ENCODE results near the gene SLC1A7.
"Not testable (repeated sequence)": the region's sequence is repeated elsewhere in the genome, so short reads cannot be mapped to it uniquely, and the experiment has no call there.

The SLC1A7 gene

GRCh38 chr1:53142226-53142853 lies at the start of gene SLC1A7:
Gene SLC1A7 (minus strand): TSS chr1:53142638. CDS start chr1:53142449, 189 bp downstream.
- no peak for DNase-seq (ENCODE audit: low read depth in 2 of 2)

DNA sequence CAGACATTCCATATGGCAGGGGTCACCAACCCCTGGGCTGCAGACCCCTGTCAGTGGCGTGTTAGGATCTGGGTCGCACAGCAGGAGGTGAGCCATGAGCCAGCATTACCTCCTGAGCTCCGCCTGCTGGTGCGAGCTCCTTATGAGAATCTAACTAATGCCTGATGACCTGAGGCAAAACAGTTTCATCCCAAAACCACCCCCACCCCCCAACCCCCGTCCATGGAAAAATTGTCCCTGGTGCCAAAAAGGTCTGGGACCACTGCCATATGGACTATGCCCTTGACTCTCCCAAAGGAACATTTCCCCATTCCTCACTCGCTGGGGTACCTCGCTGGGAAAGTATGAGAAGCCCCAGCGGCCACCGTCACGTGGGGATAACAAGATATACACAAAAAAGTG lies 47.8 kb upstream of the SLC1A7 start:
- no peak for DNase-seq (ENCODE audit: low read depth in 2 of 2)

GRCh38 chr1:53189061-53189460 lies 46.6 kb upstream of the SLC1A7 start:
- no peak for DNase-seq (ENCODE audit: low read depth in 2 of 2)

DNA sequence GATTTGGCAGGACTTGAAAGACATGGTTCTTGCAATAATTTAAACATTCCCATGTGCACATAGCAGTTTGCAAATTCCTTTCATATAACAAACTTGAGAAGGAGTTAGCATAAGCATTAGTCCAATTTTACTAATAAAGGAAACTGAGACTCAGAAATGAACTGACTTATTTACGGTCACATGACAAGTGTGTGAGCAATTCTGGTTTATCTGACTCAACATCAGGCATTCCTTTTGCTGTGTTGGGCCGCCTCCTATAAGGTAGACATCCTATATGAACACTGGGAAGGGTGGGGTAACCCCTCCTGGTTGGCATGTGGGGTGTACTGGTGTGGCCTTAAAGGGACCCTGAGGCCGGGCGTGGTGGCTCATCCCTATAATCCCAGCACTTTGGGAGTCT lies 45.7 kb upstream of the SLC1A7 start:
- no peak for DNase-seq (ENCODE audit: low read depth in 2 of 2)

GRCh38 chr1:53187401-53187800 lies 45.0 kb upstream of the SLC1A7 start:
- no peak for DNase-seq (ENCODE audit: low read depth in 2 of 2)

GRCh38 chr1:53186533-53186932 lies 44.1 kb upstream of the SLC1A7 start:
- no peak for DNase-seq (ENCODE audit: low read depth in 2 of 2)

- DNase-seq (ENCODE audit: low read depth in 2 of 2) = not testable (repeated sequence)
Observed at GRCh38 chr1:53185955-53186297, 43.5 kb upstream of the SLC1A7 start.

DNA sequence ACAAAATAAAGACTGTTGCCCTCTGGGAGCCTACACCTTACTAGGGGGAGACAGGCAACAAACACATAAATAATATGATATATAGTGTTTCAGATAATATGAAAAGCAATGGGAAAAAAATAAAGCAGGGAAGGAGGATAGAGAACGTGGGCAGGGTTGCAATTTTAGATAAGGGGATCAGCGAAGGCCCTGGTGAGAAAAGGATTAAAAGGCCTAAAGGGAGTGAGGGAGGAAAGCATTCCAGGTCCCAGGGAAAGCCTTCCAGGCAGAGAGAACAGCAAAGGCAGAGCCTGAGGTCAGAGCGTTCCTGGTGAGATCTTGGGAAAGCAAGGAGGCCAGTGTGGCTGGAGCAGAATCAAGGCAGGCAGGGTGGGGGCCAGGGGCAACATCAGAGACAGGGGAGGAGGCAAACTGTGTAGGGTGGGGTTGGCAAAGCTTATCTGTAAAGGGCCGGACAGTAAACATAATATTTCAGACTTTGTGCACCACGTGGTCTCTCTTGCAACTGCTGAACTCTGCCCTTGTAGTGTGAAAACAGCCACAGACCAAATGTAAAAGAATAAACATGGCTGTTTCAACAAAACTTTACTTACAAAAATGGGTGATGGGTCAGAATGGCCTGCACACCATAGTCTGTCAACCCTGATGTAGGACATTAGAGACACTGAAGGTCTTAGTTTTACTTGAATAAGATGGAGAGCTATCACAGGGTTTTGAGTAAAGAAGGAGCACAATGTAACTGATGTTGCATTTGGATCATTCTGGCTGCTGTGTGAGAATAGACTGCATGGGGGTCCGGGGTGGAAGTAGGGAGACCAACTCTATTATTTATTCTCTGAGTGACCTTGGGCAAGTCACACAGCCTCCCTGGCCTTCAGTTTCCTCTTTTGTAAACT lies 40.9 kb upstream of the SLC1A7 start:
- no peak for DNase-seq (ENCODE audit: low read depth in 2 of 2)

- DNase-seq (ENCODE audit: low read depth in 2 of 2) = no peak
Observed at GRCh38 chr1:53182716-53183094, 40.3 kb upstream of the SLC1A7 start.

DNA sequence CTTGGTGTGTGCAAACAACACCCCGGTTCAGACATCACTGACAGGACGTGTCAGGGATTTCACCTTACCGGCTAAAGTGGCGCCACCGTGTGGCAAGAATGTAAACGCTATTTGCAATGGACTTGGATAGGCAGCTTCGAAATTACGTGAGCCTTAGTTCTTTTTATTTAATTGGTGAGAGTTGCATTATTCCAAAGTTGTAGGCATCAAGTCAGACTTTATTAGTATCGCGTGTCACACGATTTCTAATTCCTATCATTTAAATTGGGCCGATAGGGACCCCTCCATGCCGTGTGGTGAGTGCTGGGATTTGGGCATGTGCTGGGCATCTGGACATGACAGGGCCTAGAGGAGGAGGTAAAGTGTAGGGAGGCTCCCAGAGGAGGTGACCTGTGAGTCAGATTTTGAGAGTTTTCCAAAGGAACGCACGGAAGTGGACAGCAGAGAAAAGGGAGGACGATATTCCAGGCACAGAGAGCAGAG lies 39.7 kb upstream of the SLC1A7 start:
- DNase-seq (ENCODE audit: low read depth in 2 of 2) = peak; percentile 56 to 88

GRCh38 chr1:53180951-53181350 lies 38.5 kb upstream of the SLC1A7 start:
- no peak for DNase-seq (ENCODE audit: low read depth in 2 of 2)

GRCh38 chr1:53180226-53180625 lies 37.8 kb upstream of the SLC1A7 start:
- no peak for DNase-seq (ENCODE audit: low read depth in 2 of 2)

DNA sequence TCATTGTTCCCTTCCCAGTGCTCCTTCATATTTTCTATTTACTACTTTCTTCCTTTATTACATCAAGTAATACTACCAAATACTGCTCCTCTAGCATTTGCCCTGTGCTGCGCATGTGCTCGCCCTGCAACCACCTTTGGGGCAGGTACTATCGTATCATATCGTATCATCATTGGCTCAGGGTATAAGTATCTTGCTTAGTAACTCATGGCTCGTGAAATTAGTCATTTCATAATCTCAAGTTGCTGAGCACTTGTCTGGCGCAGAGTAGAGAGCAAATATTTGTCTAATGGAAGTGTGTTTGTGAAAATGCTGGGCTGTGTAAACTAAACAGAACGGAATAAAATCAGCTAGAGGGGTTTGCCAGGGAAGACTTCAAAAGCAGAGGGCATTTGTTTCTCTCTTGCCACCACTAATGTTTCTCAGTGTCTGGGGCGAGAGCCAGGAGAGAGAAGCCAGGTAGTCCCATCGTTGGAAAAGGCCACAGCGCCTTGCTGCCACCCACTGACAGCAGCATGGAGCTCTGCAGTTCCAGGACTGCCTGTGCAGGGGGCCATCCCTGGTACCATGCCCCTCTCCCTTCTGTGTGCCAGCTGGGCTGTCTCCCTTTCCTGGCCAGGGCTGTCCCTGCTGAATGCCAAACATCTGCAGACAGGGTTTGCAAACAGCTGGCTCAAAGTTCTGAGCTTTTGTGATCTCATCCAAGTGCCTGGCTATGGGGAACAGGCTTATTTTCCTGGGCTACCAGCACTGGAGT lies 34.2 kb upstream of the SLC1A7 start:
- no peak for DNase-seq (ENCODE audit: low read depth in 2 of 2)

- DNase-seq (ENCODE audit: low read depth in 2 of 2) = no peak
Observed at GRCh38 chr1:53174971-53175913, 32.8 kb upstream of the SLC1A7 start.

DNA sequence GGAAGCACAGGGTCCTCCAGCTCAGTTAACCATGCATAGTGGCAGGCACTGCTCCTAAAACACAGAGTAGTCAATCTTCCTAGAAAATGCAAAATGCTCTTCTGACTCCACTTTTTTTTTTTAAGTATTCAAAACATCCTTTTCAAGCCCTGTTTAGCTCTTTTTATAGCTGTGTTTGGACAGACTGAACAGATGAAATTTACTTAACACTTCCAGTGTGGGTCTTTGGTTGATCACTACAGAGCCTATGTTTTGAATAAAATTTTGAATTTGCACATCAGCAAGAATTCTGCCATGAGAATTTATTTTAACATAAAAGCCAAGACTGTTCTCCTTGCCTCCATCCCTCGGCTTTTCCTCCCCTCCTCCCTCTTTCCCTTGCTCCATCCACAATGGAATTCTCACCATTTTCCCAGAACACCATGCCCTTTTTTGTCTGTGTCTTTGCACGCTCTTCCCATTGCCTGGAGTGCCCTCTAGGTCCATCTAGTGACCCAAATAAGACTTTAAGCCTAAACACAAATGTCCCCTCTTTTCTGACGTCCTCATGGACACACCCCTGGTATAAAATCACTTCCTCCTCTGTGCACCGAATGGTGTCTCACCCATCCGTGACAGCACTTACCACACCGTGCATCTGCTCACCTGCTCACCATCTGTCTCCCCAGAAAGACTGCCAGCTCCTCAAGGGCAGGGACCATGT lies 30.1 kb upstream of the SLC1A7 start:
- DNase-seq (ENCODE audit: low read depth in 2 of 2) = no peak

DNA sequence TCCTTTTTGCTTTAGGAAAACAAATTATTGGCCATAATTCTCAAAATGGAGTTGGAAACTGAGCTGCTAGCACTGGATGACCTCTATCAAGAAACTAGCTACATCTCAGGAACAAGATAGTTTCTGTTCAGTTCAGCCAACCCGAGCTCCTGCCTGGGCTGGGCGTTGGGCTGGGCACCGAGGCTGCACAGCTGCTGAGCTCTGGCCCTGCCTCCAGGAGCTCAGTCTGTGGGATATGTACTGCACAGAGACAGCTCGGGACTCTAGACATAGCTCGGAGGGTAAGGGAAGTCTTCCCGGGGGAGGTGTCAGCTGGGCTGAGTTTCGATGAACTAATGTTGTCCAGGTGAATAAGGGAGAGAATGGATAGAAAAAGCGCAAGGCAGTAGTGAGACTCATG lies 24.5 kb upstream of the SLC1A7 start:
- no peak for DNase-seq (ENCODE audit: low read depth in 2 of 2)

- DNase-seq (ENCODE audit: low read depth in 2 of 2) = no peak
Observed at GRCh38 chr1:53166366-53166765, 23.9 kb upstream of the SLC1A7 start.

GRCh38 chr1:53165408-53165961 lies 23.0 kb upstream of the SLC1A7 start:
- DNase-seq (ENCODE audit: low read depth in 2 of 2) = no peak

DNA sequence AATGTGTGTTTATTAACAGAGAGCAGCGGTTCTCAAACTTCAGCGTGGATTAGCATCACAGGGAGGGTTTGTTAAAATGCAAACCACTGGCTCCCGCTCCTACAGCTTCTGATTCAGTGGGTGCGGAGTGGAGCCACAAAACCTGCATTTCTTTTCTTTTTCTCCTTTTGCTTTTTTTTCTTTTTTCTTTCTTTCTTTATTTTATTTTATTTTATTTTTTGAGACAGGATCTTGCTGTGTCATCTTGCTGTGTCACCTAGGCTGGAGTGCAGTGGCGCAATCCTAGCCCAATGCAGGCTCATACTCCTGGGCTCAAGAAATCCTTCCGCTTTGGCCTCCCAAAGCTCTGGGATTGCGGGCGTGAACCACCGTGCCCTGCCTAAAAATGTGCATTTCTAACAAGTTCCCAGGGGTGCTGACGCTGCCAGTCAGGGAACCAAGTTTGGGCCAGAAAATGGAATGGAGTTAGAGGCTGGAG lies 20.9 kb upstream of the SLC1A7 start:
- no peak for DNase-seq (ENCODE audit: low read depth in 2 of 2)

DNA sequence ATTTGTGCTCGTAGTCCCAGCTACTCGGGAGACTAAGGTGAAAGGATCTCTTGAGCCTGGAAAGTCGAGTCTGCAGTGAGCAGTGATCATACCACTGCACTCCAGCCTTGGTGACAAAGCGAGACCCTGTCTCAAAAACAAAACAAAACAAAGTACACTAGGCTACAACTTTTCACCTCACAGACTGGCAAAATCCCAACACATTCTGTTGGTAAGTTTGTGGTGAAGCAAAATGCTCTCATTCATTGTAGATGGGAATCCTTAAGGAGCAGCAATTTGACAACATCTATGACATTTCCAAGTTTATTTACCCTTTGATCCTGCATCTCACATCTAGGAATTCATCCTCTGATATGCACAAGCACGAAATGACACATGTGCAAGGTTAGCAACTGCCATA lies 20.2 kb upstream of the SLC1A7 start:
- no peak for DNase-seq (ENCODE audit: low read depth in 2 of 2)

Measured in stimulated activated CD4-positive, alpha-beta T cell treated with anti-CD3 and anti-CD28 coated beads, Interleukin-12 subunit alpha, Interleukin-12 subunit beta, amount 100 ng/mL, for 24 hours (primary cell).